Endodermal cell (in vitro differentiated cells): ENCODE measurements around the gene PLXNC1. TPM values are rescaled to one million over a fixed set of nuclear protein-coding genes. Genes with fewer than 3 reads are reported as not detected.

ENCODE experiments used
- DNase-seq: peaks from one replicate; pipeline ENCODE4 v3.0.0-alpha.2; 2017
- H3K27ac ChIP-seq: 2 replicates; pipeline ENCODE4 v1.5.1; 2013; ENCODE audit warnings: mild to moderate bottlenecking, low read depth, low read length, moderate library complexity
- H3K27me3 ChIP-seq: 2 replicates; pipeline ENCODE4 v1.6.1; 2013; ENCODE audit warnings: mild to moderate bottlenecking, low read length, moderate library complexity; ENCODE audit not compliant: insufficient read depth, control insufficient read depth, poor library complexity, severe bottlenecking
- H3K36me3 ChIP-seq: 2 replicates; pipeline ENCODE4 v1.7.0; 2013; ENCODE audit warnings: mild to moderate bottlenecking, low read length, moderate library complexity; ENCODE audit not compliant: control insufficient read depth, insufficient read depth
- H3K4me1 ChIP-seq: one replicate; pipeline ENCODE4 v1.7.0; 2013; ENCODE audit warnings: low read length; ENCODE audit not compliant: control insufficient read depth, insufficient read depth
- H3K4me3 ChIP-seq: 2 replicates; pipeline ENCODE4 v1.5.1; 2013; ENCODE audit warnings: mild to moderate bottlenecking, low read length, moderate library complexity
- H3K9ac ChIP-seq: 2 replicates; pipeline ENCODE4 v1.6.1; 2013; ENCODE audit warnings: mild to moderate bottlenecking, low read length, moderate library complexity; ENCODE audit not compliant: poor library complexity, severe bottlenecking; ENCODE audit errors: extremely low read depth
- H3K9me3 ChIP-seq: 2 replicates; pipeline ENCODE4 v1.6.1; 2013; ENCODE audit warnings: mild to moderate bottlenecking, low read length, moderate library complexity; ENCODE audit not compliant: control insufficient read depth
- H3K27ac Mint-ChIP-seq: 2 replicates; pipeline ENCODE4 v1.8.0; 2020; ENCODE audit warnings: mixed read lengths
- H3K27me3 Mint-ChIP-seq: 2 replicates; pipeline ENCODE4 v1.8.0; 2021; ENCODE audit warnings: mild to moderate bottlenecking, mixed read lengths; ENCODE audit not compliant: insufficient read depth
- H3K36me3 Mint-ChIP-seq: 2 replicates; pipeline ENCODE4 v1.8.0; 2020; ENCODE audit warnings: low read depth, mixed read lengths
- H3K4me1 Mint-ChIP-seq: 2 replicates; pipeline ENCODE4 v1.8.0; 2020; ENCODE audit warnings: mixed read lengths
- H3K4me3 Mint-ChIP-seq: 2 replicates; pipeline ENCODE4 v1.8.0; 2020; ENCODE audit warnings: mild to moderate bottlenecking, moderate library complexity, mixed read lengths
- H3K9me3 Mint-ChIP-seq: 2 replicates; pipeline ENCODE4 v1.8.0; 2020; ENCODE audit warnings: mild to moderate bottlenecking, mixed read lengths
- WGBS, 2 experiments: methylation state at CpG; one replicate each; pipeline versions ENCODE4 v1.1.5 to v1.1.7; 2013; ENCODE audit warnings: missing lambda C conversion rate in 2 of 2, mixed read lengths in 1 of 2; ENCODE audit not compliant: insufficient coverage in 1 of 2, insufficient read length in 1 of 2; 5-methylcytosine and 5-hydroxymethylcytosine counted together
- total RNA-seq, 2 donors: library from RNA; stranded (reverse); fragmentation: NEBNext Ultra II Directional in 1 of 2; extraction: Animal tissue kit (Norgen Biotek cat#: 25700) in 1 of 2; gene quantifications; 2 replicates in 1 of 2; 3 replicates in 1 of 2; pipeline ENCODE4 v1.2.1, GENCODE V29; 2021
- TF ChIP-seq, protein P1 (sequence below): fragments of 200-600 bp; sonication (generic); conservative IDR thresholded peaks from 2 replicates; pipeline ENCODE4 v1.5.0; 2021; ENCODE audit warnings: antibody characterized with exemption, mild to moderate bottlenecking

PLXNC1 gene
- total RNA-seq, 2 donors from 2014 or later: 1.6 to 1.9 TPM

DNA sequence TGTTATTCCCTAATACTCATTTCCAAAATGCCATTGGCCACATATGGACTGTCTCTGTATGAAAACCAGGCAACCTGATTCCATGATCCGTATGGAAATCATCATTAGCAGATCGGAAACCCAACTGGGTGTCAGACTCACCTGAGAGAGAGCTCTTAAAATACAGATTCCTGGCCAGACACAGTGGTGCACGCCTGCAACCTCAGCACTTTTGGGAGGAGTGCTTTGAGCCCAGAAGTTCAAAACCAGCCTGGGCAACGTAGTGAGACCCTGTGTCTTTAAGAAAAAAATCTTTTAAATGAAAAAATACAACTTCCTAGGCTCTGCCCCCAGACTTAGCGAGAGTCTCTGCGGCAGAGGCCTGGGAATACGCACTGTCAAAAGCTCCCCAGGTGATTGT lies 37.4 kb downstream of the PLXNC1 start:
- peaks cover 4% of the 10 kb centered on the region for H3K27me3 Mint-ChIP-seq
- H3K27ac ChIP-seq: no peak overlapping the region
- TF ChIP-seq, protein P1, sequence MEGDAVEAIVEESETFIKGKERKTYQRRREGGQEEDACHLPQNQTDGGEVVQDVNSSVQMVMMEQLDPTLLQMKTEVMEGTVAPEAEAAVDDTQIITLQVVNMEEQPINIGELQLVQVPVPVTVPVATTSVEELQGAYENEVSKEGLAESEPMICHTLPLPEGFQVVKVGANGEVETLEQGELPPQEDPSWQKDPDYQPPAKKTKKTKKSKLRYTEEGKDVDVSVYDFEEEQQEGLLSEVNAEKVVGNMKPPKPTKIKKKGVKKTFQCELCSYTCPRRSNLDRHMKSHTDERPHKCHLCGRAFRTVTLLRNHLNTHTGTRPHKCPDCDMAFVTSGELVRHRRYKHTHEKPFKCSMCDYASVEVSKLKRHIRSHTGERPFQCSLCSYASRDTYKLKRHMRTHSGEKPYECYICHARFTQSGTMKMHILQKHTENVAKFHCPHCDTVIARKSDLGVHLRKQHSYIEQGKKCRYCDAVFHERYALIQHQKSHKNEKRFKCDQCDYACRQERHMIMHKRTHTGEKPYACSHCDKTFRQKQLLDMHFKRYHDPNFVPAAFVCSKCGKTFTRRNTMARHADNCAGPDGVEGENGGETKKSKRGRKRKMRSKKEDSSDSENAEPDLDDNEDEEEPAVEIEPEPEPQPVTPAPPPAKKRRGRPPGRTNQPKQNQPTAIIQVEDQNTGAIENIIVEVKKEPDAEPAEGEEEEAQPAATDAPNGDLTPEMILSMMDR: no peak
- no peak overlapping the region for H3K9ac ChIP-seq
- H3K36me3 ChIP-seq: no peaks in the 10 kb centered on the region
- no peaks in the 10 kb centered on the region for H3K27me3 ChIP-seq
- H3K27ac Mint-ChIP-seq: no peak overlapping the region
- DNase-seq: no peak
- no peaks in the 10 kb centered on the region for H3K9me3 ChIP-seq
- peaks cover 21% of the 10 kb centered on the region for H3K4me1 ChIP-seq
- no peak overlapping the region for H3K4me3 ChIP-seq
- no peak overlapping the region for H3K4me3 Mint-ChIP-seq
- 87 to 89% methylated on average over 6 to 7 of the region's 7 CpGs for WGBS, 2 experiments
- peaks cover 27% of the 10 kb centered on the region for H3K4me1 Mint-ChIP-seq
- no peaks in the 10 kb centered on the region for H3K9me3 Mint-ChIP-seq
- no peaks in the 10 kb centered on the region for H3K36me3 Mint-ChIP-seq

DNA sequence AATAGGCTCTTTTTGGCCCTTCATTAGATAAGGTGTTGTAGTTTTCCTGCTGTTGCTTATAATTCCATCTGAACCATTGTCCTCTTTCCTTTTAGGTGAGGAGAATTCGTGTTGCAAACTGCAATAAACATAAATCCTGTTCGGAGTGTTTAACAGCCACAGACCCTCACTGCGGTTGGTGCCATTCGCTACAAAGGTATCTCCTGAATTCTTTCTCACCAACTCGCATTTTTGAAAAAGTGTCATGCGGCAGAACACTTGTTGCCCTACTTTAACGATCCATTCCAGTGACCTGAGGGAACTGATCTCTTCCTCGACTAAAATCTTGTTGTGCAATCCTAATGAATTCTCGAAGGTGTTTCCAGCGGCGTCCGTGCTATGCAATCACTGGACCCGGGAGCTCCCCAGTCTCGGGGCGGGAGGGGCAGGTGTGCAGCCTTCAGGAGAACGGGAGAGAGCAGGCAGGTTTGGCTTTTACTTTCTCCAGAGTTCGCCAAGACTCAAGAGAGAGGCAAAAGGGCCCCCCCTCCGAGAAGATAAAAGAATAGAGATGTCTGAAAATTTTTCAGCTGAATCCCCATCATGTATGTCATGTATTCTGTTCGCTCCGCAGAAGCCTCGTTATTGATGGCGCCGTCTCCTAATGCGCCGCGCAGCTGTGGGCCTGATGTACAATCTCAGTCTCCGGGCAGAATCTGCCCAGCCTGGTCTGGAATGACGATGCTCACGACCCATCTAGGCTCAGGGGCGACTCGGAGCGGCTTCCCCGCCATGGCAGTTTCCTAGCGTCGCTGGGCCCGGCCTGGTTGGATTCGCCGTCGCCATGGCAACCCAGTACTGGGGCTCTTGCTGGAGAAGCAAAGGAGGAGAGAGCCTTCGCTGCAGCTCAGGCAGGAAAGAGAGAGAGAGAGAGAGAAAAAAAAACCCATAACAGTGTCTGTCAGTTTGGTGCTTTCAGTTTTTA lies 38.2 kb downstream of the PLXNC1 start:
- no peak overlapping the region for H3K9ac ChIP-seq
- no peaks in the 10 kb centered on the region for H3K9me3 Mint-ChIP-seq
- peaks cover 4% of the 10 kb centered on the region for H3K27me3 Mint-ChIP-seq
- H3K27ac ChIP-seq: peak overlapping the region; percentile 83
- TF ChIP-seq, protein P1: no peak
- H3K9me3 ChIP-seq: no peaks in the 10 kb centered on the region
- no peak overlapping the region for H3K4me3 Mint-ChIP-seq
- H3K4me1 ChIP-seq: peaks cover 21% of the 10 kb centered on the region
- peak; percentile 97 for DNase-seq
- no peaks in the 10 kb centered on the region for H3K36me3 ChIP-seq
- no peaks in the 10 kb centered on the region for H3K36me3 Mint-ChIP-seq
- H3K27me3 ChIP-seq: no peaks in the 10 kb centered on the region
- H3K4me3 ChIP-seq: no peak overlapping the region
- H3K27ac Mint-ChIP-seq: no peak overlapping the region
- 71 to 84% methylated on average over 20 to 40 of the region's 40 CpGs for WGBS, 2 experiments
- peaks cover 27% of the 10 kb centered on the region for H3K4me1 Mint-ChIP-seq

DNA sequence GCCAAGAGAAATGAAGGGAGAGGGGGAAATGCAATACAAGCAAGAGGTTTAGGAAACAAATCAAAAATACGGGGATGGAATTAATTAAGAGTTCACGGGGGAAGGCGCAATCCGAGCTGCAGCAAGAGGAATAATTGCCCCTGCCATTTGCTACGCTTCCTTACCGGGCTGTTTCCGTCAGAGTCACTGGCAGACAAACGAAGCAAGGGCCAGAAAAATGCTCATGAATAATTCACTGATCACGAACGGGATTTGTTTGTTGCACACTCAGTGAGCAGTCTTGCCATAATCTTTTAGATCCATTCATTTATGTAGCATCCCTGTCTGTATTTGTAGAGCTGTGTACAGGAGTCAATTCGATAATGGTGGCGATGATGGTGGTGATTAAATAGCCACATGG lies 39.0 kb downstream of the PLXNC1 start:
- H3K4me3 ChIP-seq: no peak overlapping the region

More for the DNA sequence above, 39.0 kb downstream of the PLXNC1 start:
- Mint-ChIP-seq H3K9me3 (no peaks in the 10 kb centered on the region), H3K27ac (no peak overlapping the region), H3K36me3 (no peaks in the 10 kb centered on the region), H3K4me1 (peaks cover 27% of the 10 kb centered on the region), H3K27me3 (peaks cover 4% of the 10 kb centered on the region), H3K4me3 (no peak overlapping the region)
- no peaks in the 10 kb centered on the region for H3K36me3 ChIP-seq
- no peaks in the 10 kb centered on the region for H3K27me3 ChIP-seq
- peaks cover 4% of the 10 kb centered on the region for H3K9me3 ChIP-seq
- DNase-seq: peak; percentile 43
- TF ChIP-seq, protein P1: no peak
- H3K4me1 ChIP-seq: peaks cover 21% of the 10 kb centered on the region
- no peak overlapping the region for H3K9ac ChIP-seq
- 73 to 82% methylated on average over 10 to 12 of the region's 12 CpGs for WGBS, 2 experiments
- peak overlapping the region; percentile 83 for H3K27ac ChIP-seq
